IMR-90 (cell line): ENCODE results near the gene BCAS3. TPM values are rescaled to one million over a fixed set of nuclear protein-coding genes. Genes with fewer than 3 reads are reported as not detected.

Experiments
- ATAC-seq: fragments of 200-7000 bp; cut with Tn5 transposase; 2 replicates; pipeline ENCODE4 v1.9.1; 2020; ENCODE audit warnings: low read depth, mild to moderate bottlenecking, moderate library complexity
- BruUV-seq: library from RNA; stranded (reverse); fragments of 400-500 nt; replicated peaks from 2 replicates; lab custom pipeline; 2021; lab: Mats Ljungman, UMichigan
- CTCF ChIA-PET: fragments of 300-600 bp; formaldehyde crosslinking; extraction: SDS; loops from one replicate; lab custom pipeline; 2021; ENCODE audit warnings: antibody characterized with exemption; lab: Yijun Ruan, JAX
- POLR2A ChIA-PET: fragments of 300-600 bp; sonication (Branson Sonifier 250); formaldehyde crosslinking; loops from one replicate; lab custom pipeline; 2022; ENCODE audit warnings: antibody characterized with exemption; ENCODE audit not compliant: unreplicated experiment; lab: Charles Lee
- DNase-seq: peaks from one replicate; pipeline ENCODE4 v3.0.0; 2013
- H2AFZ ChIP-seq: replicated peaks from 2 replicates; pipeline ENCODE3; 2013; ENCODE audit warnings: low read length, mild to moderate bottlenecking; ENCODE audit not compliant: poor library complexity
- H2AK5ac ChIP-seq: 2 replicates; pipeline ENCODE4 v1.6.1; 2013; ENCODE audit warnings: low read depth, low read length, inconsistent platforms
- H2AK9ac ChIP-seq: replicated peaks from 2 replicates; pipeline ENCODE3; 2013; ENCODE audit warnings: mild to moderate bottlenecking, low read depth, low read length, moderate library complexity; ENCODE audit not compliant: poor library complexity
- H2BK120ac ChIP-seq: 2 replicates; pipeline ENCODE4 v1.6.1; 2013; ENCODE audit warnings: low read depth, low read length, inconsistent platforms
- H2BK15ac ChIP-seq: 3 replicates; pipeline ENCODE4 v1.6.1; 2013; ENCODE audit warnings: low read depth, low read length, inconsistent platforms
- H2BK20ac ChIP-seq: 2 replicates; pipeline ENCODE4 v1.6.1; 2013; ENCODE audit warnings: low read depth, mild to moderate bottlenecking, inconsistent platforms, low read length, moderate library complexity
- H2BK5ac ChIP-seq: 2 replicates; pipeline ENCODE4 v1.6.1; 2013; ENCODE audit warnings: mild to moderate bottlenecking, low read depth, low read length, inconsistent platforms; ENCODE audit not compliant: poor library complexity, severe bottlenecking
- H3K14ac ChIP-seq: replicated peaks from 2 replicates; pipeline ENCODE4 v1.6.1; 2013; ENCODE audit warnings: low read depth, low read length, inconsistent platforms
- H3K18ac ChIP-seq: 2 replicates; pipeline ENCODE4 v1.6.1; 2013; ENCODE audit warnings: low read depth, low read length, control low read depth
- H3K23ac ChIP-seq: 2 replicates; pipeline ENCODE4 v1.6.1; 2013; ENCODE audit warnings: low read depth, low read length, inconsistent platforms
- H3K27ac ChIP-seq: 2 replicates; pipeline ENCODE4 v1.5.1; 2013; ENCODE audit warnings: mild to moderate bottlenecking, control low read depth, low read length; ENCODE audit not compliant: insufficient read depth
- H3K27me3 ChIP-seq: 2 replicates; pipeline ENCODE4 v1.6.1; 2013; ENCODE audit warnings: low read length; ENCODE audit not compliant: control insufficient read depth, insufficient read depth
- H3K36me3 ChIP-seq: 2 replicates; pipeline ENCODE4 v1.6.1; 2013; ENCODE audit warnings: low read length, mixed read lengths; ENCODE audit not compliant: control insufficient read depth, insufficient read depth
- H3K4ac ChIP-seq: 2 replicates; pipeline ENCODE4 v1.6.1; 2013; ENCODE audit warnings: low read depth, low read length, inconsistent platforms
- H3K4me1 ChIP-seq: 2 replicates; pipeline ENCODE4 v1.6.1; 2013; ENCODE audit warnings: low read length, mixed read lengths; ENCODE audit not compliant: control insufficient read depth, insufficient read depth
- H3K4me2 ChIP-seq: 2 replicates; pipeline ENCODE4 v1.6.1; 2013; ENCODE audit warnings: low read depth, mild to moderate bottlenecking, control low read depth, low read length, moderate library complexity
- H3K4me3 ChIP-seq: 2 replicates; pipeline ENCODE4 v1.5.1; 2013; ENCODE audit warnings: low read depth, mild to moderate bottlenecking, control low read depth, low read length, moderate library complexity; ENCODE audit not compliant: insufficient read depth
- H3K56ac ChIP-seq: 2 replicates; pipeline ENCODE4 v1.6.1; 2013; ENCODE audit warnings: low read length, inconsistent platforms; ENCODE audit not compliant: insufficient read depth; ENCODE audit errors: extremely low read depth
- H3K79me1 ChIP-seq, 2 experiments: 2 replicates each; pipeline ENCODE4 v1.6.1; 2013; ENCODE audit warnings: low read length in 2 of 2, inconsistent platforms in 1 of 2, low read depth in 1 of 2
- H3K9ac ChIP-seq: 2 replicates; pipeline ENCODE4 v1.6.1; 2013; ENCODE audit warnings: low read depth, low read length, control low read depth
- H3K9me1 ChIP-seq: 2 replicates; pipeline ENCODE4 v1.6.1; 2013; ENCODE audit warnings: low read length, inconsistent platforms; ENCODE audit not compliant: insufficient read depth
- H3K9me3 ChIP-seq: 2 replicates; pipeline ENCODE4 v1.6.1; 2013; ENCODE audit warnings: low read length; ENCODE audit not compliant: control insufficient read depth, insufficient read depth
- H4K20me1 ChIP-seq: 2 replicates; pipeline ENCODE4 v1.6.1; 2013; ENCODE audit warnings: low read length, inconsistent platforms; ENCODE audit not compliant: insufficient read depth
- H4K5ac ChIP-seq: 2 replicates; pipeline ENCODE4 v1.6.1; 2013; ENCODE audit warnings: mild to moderate bottlenecking, low read depth, low read length, control low read depth
- H4K8ac ChIP-seq, 2 experiments: 2 replicates each; pipeline ENCODE4 v1.6.1; 2013; ENCODE audit warnings: low read depth in 2 of 2, low read length in 2 of 2, control low read depth in 1 of 2, inconsistent platforms in 1 of 2
- H4K91ac ChIP-seq: 2 replicates; pipeline ENCODE4 v1.6.1; 2013; ENCODE audit warnings: low read depth, low read length, inconsistent platforms; ENCODE audit not compliant: insufficient read depth
- BHLHE40 ChIP-seq: fragments of 150-350 bp; IDR thresholded peaks from 2 replicates; pipeline ENCODE4 v1.6.1; 2016; ENCODE audit warnings: mild to moderate bottlenecking, low read depth, low read length
- CHD1 ChIP-seq: IDR thresholded peaks from 2 replicates; pipeline ENCODE4 v1.6.1; 2012; ENCODE audit warnings: low read depth, low read length, improper control_type of control experiment
- CTCF ChIP-seq: conservative IDR thresholded peaks from 2 replicates; pipeline ENCODE4 v1.5.1; 2012; ENCODE audit warnings: mild to moderate bottlenecking, low read depth, low read length, improper control_type of control experiment
- FOS ChIP-seq: fragments of 150-350 bp; IDR thresholded peaks from 2 replicates; pipeline ENCODE4 v1.6.1; 2016; ENCODE audit warnings: low read depth, low read length
- MAZ ChIP-seq: IDR thresholded peaks from 2 replicates; pipeline ENCODE4 v1.6.1; 2012; ENCODE audit warnings: low read depth, mild to moderate bottlenecking, low read length, improper control_type of control experiment, moderate library complexity, borderline replicate concordance
- MXI1 ChIP-seq: IDR thresholded peaks from 2 replicates; pipeline ENCODE4 v1.6.1; 2012; ENCODE audit warnings: low read depth, mild to moderate bottlenecking, low read length, moderate library complexity, borderline replicate concordance
- RCOR1 ChIP-seq: IDR thresholded peaks from 2 replicates; pipeline ENCODE4 v1.6.1; 2012; ENCODE audit warnings: mild to moderate bottlenecking, low read length, improper control_type of control experiment; ENCODE audit not compliant: insufficient replicate concordance
- RFX5 ChIP-seq: IDR thresholded peaks from 2 replicates; pipeline ENCODE4 v1.8.0; 2012; ENCODE audit warnings: low read depth, mild to moderate bottlenecking, low read length, moderate library complexity
- SMC3 ChIP-seq: fragments of 150-350 bp; IDR thresholded peaks from 2 replicates; pipeline ENCODE4 v1.6.1; 2016; ENCODE audit warnings: low read depth, mild to moderate bottlenecking, antibody characterized with exemption, low read length, moderate library complexity
- USF2 ChIP-seq: fragments of 150-350 bp; IDR thresholded peaks from 2 replicates; pipeline ENCODE4 v1.6.1; 2017; ENCODE audit warnings: mild to moderate bottlenecking, antibody characterized with exemption, low read length, low read depth
- dilution Hi-C: fragments of 300-500 bp; cut with HindIII; formaldehyde crosslinking; loops from one replicate; pipeline ENCODE4 v1.14.3; 2018; ENCODE audit warnings: low sequenced_read_pairs; ENCODE audit not compliant: unreplicated experiment
- in situ Hi-C: fragments of 300-500 bp; cut with MboI; formaldehyde crosslinking; loops from 3 replicates; pipeline ENCODE4 v1.14.3; 2019; ENCODE audit warnings: low sequenced_read_pairs, inconsistent platforms, mixed read lengths
- intact Hi-C: fragments of 100-400 bp; cut with micrococcal nuclease; formaldehyde crosslinking; loops from 2 replicates; pipeline ENCODE4 v1.10.0; 2022
- polyA plus RNA-seq, 3 experiments: library from polyadenylated mRNA; depleted of rRNA; stranded (reverse); fragments of >200 nt; gene quantifications; 2 replicates each; pipeline ENCODE4 v1.2.3, GENCODE V29; 2012; ENCODE audit warnings: low replicate concordance in 1 of 3
- total RNA-seq: library from RNA; depleted of rRNA; stranded (reverse); fragments of >200 nt; gene quantifications from 2 replicates; pipeline ENCODE4 v1.2.3, GENCODE V29; 2012

BCAS3 gene
- total and polyA plus RNA-seq, 2 of the 4 experiments (the other 2 are of a cell fraction), result 6.3 to 27.1 TPM

- no peaks in the 10 kb centered on the region for H3K4me1 ChIP-seq
- H2AFZ ChIP-seq, result no peak overlapping the region
- intact Hi-C loops (loop anchor here (5.0 kb wide), 1 partner anchor 36 kb away; no protein-coding TSS in a partner anchor), dilution Hi-C loops (no loop called here), in situ Hi-C loops (no loop called here)
- no peak overlapping the region for H3K14ac ChIP-seq
- H4K8ac ChIP-seq, result no peak overlapping the region
- no peak overlapping the region for H3K4me3 ChIP-seq
- H3K4me2 ChIP-seq, result no peak overlapping the region
- H3K36me3 ChIP-seq, result no peaks in the 10 kb centered on the region
- TF ChIP-seq FOS, result no peak
- TF ChIP-seq CHD1, result no peak
- no peak for TF ChIP-seq RFX5
- no peak for TF ChIP-seq MXI1
- TF ChIP-seq BHLHE40, result no peak
- no peak for TF ChIP-seq CTCF
- no peak for TF ChIP-seq RCOR1
- TF ChIP-seq USF2, result no peak
- TF ChIP-seq MAZ, result no peak
- no peak for TF ChIP-seq SMC3
- no peak overlapping the region for H3K56ac ChIP-seq
- H3K27me3 ChIP-seq, result no peaks in the 10 kb centered on the region
- ChIA-PET POLR2A (no interaction called here), CTCF (no interaction called here)
- no peak overlapping the region for H2BK5ac ChIP-seq
- H4K5ac ChIP-seq, result no peak overlapping the region
- ATAC-seq (no peak), DNase-seq (no peak)
- H3K27ac ChIP-seq, result no peak overlapping the region
- H4K20me1 ChIP-seq, result no peaks in the 10 kb centered on the region
- no peak overlapping the region for H3K23ac ChIP-seq
- no peak overlapping the region for H2AK5ac ChIP-seq
- H2AK9ac ChIP-seq, result no peak overlapping the region
- BruUV-seq, result no TSS peak
- H3K9me1 ChIP-seq, result no peaks in the 10 kb centered on the region; the same call in 1 of the 2 replicates
- no peak overlapping the region for H3K4ac ChIP-seq
- H3K79me1 ChIP-seq, result no peaks in the 10 kb centered on the region
- no peaks in the 10 kb centered on the region for H3K9me3 ChIP-seq
- H2BK20ac ChIP-seq, result no peak overlapping the region
- H2BK15ac ChIP-seq, result no peak overlapping the region
- no peak overlapping the region for H2BK120ac ChIP-seq
- no peak overlapping the region for H4K91ac ChIP-seq
- H3K18ac ChIP-seq, result no peak overlapping the region
- no peak overlapping the region for H3K9ac ChIP-seq
Observed at GRCh38 chr17:60827943-60828342, 150.3 kb downstream of the BCAS3 start.
